Measurements from ENCODE around the gene TNFRSF1A. TPM values are rescaled to one million over a fixed set of nuclear protein-coding genes. Genes with fewer than 3 reads are reported as not detected.
"Not testable (repeated sequence)": the region's sequence is repeated elsewhere in the genome, so short reads cannot be mapped to it uniquely, and the experiment has no call there.

TNFRSF1A gene
- total RNA-seq, 1 experiment from 2014 or later = 79.0 TPM

DNA sequence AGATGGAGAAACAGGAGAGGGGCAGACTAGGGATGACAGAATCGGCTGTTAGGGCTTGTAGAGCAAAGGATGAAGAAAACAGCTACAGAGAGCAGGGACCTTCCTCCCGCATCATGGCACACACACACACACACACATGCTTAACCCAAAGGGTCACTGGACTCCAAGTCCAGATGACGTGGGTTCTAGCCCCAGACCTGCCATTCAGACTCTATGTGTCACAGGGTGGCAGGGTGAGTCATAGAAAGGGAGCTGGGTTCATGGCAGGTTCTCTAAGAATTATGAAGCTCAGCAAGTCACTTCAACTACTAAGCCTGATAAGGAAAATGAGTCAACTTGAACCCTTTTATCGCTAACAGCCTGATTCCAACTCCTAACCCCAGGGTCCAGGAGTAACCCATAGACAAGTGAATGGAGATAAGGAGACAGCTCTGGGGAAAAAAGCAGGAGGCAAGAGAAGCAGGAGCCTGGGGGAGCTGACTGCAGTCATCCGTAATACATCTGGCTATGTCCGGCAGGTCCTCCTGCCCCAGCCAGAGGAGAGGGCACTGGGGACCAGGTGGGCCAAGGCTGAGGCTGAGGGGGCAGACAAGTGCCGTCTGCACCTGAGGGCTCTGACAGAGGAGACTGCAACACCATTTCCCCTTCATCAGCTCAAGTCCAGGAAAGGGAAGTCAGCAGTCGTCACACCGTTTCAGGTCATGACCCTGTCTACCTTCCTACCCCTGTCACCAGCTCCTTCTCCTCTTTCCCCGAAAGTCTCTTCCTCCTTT lies 3.6 kb upstream of the TNFRSF1A start:
- no peak overlapping the region for H3K4me3 Mint-ChIP-seq (ENCODE audit: unreplicated experiment)
- intact Hi-C loops (cut with micrococcal nuclease; ENCODE audit: unreplicated experiment) = no loop called here
- H3K36me3 ChIP-seq (ENCODE audit: control insufficient read depth, insufficient read depth, low read length) = no peaks in the 10 kb centered on the region
- DNase-seq = peak in 1 of 2 experiments; percentile 75
- TF ChIP-seq, protein P1, sequence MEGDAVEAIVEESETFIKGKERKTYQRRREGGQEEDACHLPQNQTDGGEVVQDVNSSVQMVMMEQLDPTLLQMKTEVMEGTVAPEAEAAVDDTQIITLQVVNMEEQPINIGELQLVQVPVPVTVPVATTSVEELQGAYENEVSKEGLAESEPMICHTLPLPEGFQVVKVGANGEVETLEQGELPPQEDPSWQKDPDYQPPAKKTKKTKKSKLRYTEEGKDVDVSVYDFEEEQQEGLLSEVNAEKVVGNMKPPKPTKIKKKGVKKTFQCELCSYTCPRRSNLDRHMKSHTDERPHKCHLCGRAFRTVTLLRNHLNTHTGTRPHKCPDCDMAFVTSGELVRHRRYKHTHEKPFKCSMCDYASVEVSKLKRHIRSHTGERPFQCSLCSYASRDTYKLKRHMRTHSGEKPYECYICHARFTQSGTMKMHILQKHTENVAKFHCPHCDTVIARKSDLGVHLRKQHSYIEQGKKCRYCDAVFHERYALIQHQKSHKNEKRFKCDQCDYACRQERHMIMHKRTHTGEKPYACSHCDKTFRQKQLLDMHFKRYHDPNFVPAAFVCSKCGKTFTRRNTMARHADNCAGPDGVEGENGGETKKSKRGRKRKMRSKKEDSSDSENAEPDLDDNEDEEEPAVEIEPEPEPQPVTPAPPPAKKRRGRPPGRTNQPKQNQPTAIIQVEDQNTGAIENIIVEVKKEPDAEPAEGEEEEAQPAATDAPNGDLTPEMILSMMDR (IDR thresholded peaks at IDR 0.05; ENCODE audit: insufficient read depth in 1 of 2, low read depth in 1 of 2, low read length in 1 of 2, severe bottlenecking in 1 of 2, unreplicated experiment in 1 of 2) = no peak
- no peak overlapping the region for H3K4me3 ChIP-seq (ENCODE audit: low read depth, low read length)
- peaks cover 33% of the 10 kb centered on the region for H3K4me1 Mint-ChIP-seq (ENCODE audit: low read depth, unreplicated experiment)
- no TSS peak for BruUV-seq (replicated peaks)
- peaks cover 10% of the 10 kb centered on the region for H3K36me3 Mint-ChIP-seq (ENCODE audit: insufficient read depth, unreplicated experiment)
- H3K27me3 Mint-ChIP-seq (ENCODE audit: insufficient read depth, unreplicated experiment) = no peaks in the 10 kb centered on the region
- H3K9me3 Mint-ChIP-seq (ENCODE audit: unreplicated experiment) = peaks cover 9% of the 10 kb centered on the region
- POLR2A ChIA-PET = interaction anchor here (1.0 to 1.1 kb wide), 2 partner anchors 9 to 18 kb away, joined by 3 to 8 read pairs; no protein-coding TSS in a partner anchor
- peaks cover 26% of the 10 kb centered on the region for H3K4me1 ChIP-seq
- H3K27ac Mint-ChIP-seq (ENCODE audit: unreplicated experiment) = peak overlapping the region; percentile 27
- H3K27me3 ChIP-seq (replicated peaks; ENCODE audit: control insufficient read depth, insufficient read depth, low read length) = no peaks in the 10 kb centered on the region
- CTCF ChIA-PET = interaction anchor here (0.7 to 1.2 kb wide), 7 partner anchors 9 to 119 kb away, joined by 3 to 8 read pairs (median 4); no protein-coding TSS in a partner anchor
- H3K9me3 ChIP-seq = no peaks in the 10 kb centered on the region

DNA sequence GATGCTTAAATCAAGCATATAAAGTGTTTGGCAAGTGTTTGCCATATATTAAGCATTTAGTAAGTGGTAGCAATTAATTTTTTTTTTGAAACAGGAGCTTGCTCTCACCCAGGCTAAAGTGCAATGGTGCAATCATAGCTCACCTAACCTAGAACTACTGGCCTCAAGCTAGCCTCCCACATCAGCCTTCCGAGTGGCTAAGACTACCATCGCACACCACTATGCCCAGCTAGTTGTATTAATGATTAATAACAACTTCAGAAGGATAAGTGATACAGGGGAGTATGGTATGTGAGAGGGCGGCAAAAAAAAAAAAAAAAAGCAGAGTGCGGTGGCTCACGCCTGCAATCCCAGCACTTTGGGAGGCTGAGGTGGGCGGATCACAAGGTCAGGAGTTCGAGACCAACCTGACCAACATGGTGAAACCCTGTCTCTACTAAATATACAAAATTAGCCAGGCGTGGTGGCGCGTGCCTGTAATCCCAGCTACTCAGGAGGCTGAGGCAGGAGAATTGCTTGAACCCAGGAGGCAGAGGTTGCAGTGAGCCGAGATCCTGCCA lies 2.3 kb upstream of the TNFRSF1A start:
- ChIA-PET POLR2A (interaction anchor here (0.7 to 1.5 kb wide), 2 partner anchors 19 to 28 kb away, joined by 3 to 6 read pairs; no protein-coding TSS in a partner anchor), CTCF (interaction anchor here (0.6 to 1.1 kb wide), 3 partner anchors 21 to 29 kb away, joined by 3 to 4 read pairs (median 3); no protein-coding TSS in a partner anchor)
- H3K4me3 Mint-ChIP-seq (ENCODE audit: unreplicated experiment); DNase-seq; H3K4me3 ChIP-seq (ENCODE audit: low read depth, low read length); H3K9me3 Mint-ChIP-seq (ENCODE audit: unreplicated experiment); H3K36me3 ChIP-seq (ENCODE audit: control insufficient read depth, insufficient read depth, low read length); H3K27me3 ChIP-seq (replicated peaks; ENCODE audit: control insufficient read depth, insufficient read depth, low read length); H3K27ac Mint-ChIP-seq (ENCODE audit: unreplicated experiment); H3K36me3 Mint-ChIP-seq (ENCODE audit: insufficient read depth, unreplicated experiment); BruUV-seq (replicated peaks); intact Hi-C loops (cut with micrococcal nuclease; ENCODE audit: unreplicated experiment); H3K27me3 Mint-ChIP-seq (ENCODE audit: insufficient read depth, unreplicated experiment); H3K9me3 ChIP-seq: not testable (repeated sequence)
- peaks cover 39% of the 10 kb centered on the region for H3K4me1 ChIP-seq
- peaks cover 33% of the 10 kb centered on the region for H3K4me1 Mint-ChIP-seq (ENCODE audit: low read depth, unreplicated experiment)

DNA sequence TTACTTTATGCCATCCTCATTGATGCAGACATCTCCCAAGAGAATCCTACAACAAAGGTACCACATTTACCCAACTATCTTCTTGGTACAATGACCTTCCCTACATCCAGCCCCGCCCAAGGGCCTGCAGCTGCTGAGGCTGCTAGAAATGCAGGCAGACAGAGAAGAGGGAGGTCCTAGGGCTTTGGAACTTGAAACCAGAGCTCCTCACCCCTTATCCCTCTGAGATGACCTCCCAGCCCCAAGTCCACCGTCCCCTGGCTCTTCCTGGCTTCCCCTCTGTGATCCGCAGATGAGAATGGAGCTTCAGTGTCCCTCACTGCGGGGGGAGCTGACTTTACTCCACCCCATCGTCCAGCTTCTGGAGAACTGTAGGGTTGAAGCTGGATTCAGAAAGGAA lies 1.6 kb upstream of the TNFRSF1A start:
- Mint-ChIP-seq H3K27ac (ENCODE audit: unreplicated experiment) (no peak overlapping the region), H3K4me3 (ENCODE audit: unreplicated experiment) (no peak overlapping the region), H3K27me3 (ENCODE audit: insufficient read depth, unreplicated experiment) (no peaks in the 10 kb centered on the region), H3K4me1 (ENCODE audit: low read depth, unreplicated experiment) (peaks cover 33% of the 10 kb centered on the region), H3K9me3 (ENCODE audit: unreplicated experiment) (peaks cover 9% of the 10 kb centered on the region), H3K36me3 (ENCODE audit: insufficient read depth, unreplicated experiment) (peaks cover 10% of the 10 kb centered on the region)
- Histone ChIP-seq H3K27me3 (replicated peaks; ENCODE audit: control insufficient read depth, insufficient read depth, low read length) (no peaks in the 10 kb centered on the region), H3K36me3 (ENCODE audit: control insufficient read depth, insufficient read depth, low read length) (0 out of 2 replicates have a peak, but pooled peaks cover 1% of the 10 kb centered on the region), H3K4me3 (ENCODE audit: low read depth, low read length) (no peak overlapping the region), H3K9me3 (no peaks in the 10 kb centered on the region), H3K4me1 (peaks cover 40% of the 10 kb centered on the region)
- intact Hi-C loops (cut with micrococcal nuclease; ENCODE audit: unreplicated experiment) = no loop called here
- ChIA-PET POLR2A (interaction anchor here (0.7 to 1.5 kb wide), 2 partner anchors 20 to 27 kb away, joined by 3 to 6 read pairs; no protein-coding TSS in a partner anchor), CTCF (interaction anchor here (0.6 to 1.1 kb wide), 3 partner anchors 20 to 29 kb away, joined by 3 to 4 read pairs (median 3); no protein-coding TSS in a partner anchor)
- TF ChIP-seq, protein P1 (IDR thresholded peaks at IDR 0.05; ENCODE audit: insufficient read depth in 1 of 2, low read depth in 1 of 2, low read length in 1 of 2, severe bottlenecking in 1 of 2, unreplicated experiment in 1 of 2) = no peak
- no TSS peak for BruUV-seq (replicated peaks)
- no peak for DNase-seq

Data from Caco-2 (cell line).